Measurements from ENCODE around the gene PPP6R3.
"Not testable (repeated sequence)": the region's sequence is repeated elsewhere in the genome, so short reads cannot be mapped to it uniquely, and the experiment has no call there.

Gene PPP6R3

GRCh38 chr11:68531129-68531693, 70.7 kb downstream of the PPP6R3 start:
- DNase-seq, result no peak

DNA sequence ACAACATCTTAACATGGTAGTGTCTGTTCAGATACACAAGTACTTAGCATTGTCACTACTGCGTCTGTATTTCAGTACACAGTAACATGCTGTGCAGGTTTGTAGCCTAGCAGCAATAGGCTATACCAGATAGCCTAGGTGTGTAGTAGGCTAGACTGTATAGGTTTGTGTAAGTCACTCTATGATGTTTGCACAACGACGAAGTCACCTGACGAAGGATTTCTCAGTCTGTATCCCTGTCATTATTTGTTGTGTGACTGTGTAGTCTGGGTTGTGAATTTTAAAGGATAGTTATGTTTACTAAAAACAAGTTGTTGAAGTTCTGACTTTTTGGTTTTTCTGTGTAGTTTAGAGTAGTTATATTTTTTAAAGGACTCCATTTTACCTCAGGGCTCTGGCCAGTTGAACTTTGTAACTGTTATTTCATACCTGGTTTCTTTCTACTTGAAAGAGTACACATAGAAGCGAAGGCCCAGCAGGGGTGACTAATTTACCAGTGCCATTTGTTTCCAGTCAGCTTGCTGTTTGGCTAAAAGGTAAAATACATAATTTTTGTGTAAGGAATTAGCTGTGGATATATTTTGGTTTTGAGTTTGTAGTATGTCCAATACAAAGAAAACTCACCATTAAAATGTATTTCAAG, 72.3 kb downstream of the PPP6R3 start:
- no peak for DNase-seq

DNA sequence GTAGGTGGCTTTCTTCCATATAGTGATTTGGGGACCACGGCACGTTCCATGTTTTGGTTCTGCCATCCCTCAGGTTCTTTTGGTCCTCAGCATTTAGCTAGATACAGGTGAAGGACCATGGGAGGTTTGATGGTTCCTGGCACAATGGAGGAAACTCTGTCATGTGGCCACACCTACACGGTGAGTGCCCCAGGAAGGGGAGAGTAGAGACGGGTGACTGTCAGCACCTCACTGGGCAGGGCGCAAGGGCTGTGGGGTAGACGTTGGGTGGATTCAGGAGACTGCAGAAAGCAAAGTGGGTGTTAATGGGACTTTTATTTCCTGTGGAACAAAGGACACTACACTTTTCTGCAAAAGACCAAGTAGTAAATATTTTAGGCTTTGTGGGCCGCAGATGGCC, 73.4 kb downstream of the PPP6R3 start:
- no peak for DNase-seq

- no peak for DNase-seq
These were observed 74.5 kb downstream of the PPP6R3 start for GRCh38 chr11:68535098-68535497.

- DNase-seq, result no peak
These were observed 76.2 kb downstream of the PPP6R3 start for GRCh38 chr11:68536706-68537105.

- no peak for DNase-seq
These were observed 77.5 kb downstream of the PPP6R3 start for GRCh38 chr11:68538025-68538424.

DNA sequence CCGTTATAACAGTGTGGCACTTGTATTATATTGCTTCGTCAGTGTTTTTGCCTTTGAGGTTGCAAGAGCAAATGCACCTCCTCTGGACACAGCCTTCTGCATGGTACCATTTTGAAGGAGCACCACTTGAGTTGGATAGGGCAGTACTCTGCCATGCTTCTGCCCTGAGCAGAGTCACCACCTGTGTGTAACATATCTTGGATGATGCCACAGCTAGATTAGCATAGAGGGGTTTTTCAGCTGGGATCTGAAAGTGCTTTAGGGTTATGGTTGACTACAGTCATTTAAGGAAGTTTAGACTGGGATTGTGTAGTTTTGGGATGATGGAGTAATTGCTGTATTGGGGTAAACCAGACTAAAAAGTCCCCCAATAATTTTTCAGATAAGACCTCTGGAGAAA, 78.8 kb downstream of the PPP6R3 start:
- no peak for DNase-seq

DNA sequence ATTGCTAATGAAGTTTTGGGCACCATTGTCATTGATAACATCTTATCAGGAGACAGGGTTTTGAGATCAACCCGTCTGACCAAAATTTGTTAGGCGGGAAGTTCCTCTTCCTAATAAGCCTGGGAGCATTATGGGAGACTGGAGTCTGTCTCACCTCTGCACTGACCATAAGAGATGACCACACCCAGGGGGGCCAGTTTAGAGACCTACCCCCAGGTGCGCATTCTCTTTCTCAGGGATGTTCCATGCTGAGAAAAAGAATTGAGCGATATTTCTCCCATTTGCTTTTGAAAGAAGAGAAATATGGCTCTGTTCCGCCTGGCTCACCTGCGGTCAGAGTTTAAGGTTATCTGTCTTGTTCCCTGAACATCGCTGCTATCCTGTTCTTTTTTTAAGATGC, 80.0 kb downstream of the PPP6R3 start:
- DNase-seq, result not testable (repeated sequence)

DNA sequence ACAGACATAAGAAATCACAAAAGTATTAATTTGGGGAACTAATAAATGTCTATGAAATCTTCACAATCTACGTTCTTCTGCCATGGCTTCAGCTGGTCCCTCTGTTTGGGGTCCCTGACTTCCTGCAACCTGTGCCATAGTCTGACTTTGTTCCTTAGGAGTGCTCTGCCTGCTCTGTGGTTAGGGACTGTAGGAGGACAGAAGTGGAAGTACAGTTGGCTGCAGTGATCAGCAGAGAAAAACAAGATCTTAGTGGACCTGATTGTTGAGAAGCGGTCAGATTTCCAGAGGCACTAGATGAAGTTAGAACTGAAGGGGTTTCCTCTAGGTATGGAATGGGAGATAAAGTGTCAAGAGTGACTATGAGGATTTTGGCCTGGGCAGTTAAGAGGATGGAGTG, 80.6 kb downstream of the PPP6R3 start:
- no peak for DNase-seq

DNA sequence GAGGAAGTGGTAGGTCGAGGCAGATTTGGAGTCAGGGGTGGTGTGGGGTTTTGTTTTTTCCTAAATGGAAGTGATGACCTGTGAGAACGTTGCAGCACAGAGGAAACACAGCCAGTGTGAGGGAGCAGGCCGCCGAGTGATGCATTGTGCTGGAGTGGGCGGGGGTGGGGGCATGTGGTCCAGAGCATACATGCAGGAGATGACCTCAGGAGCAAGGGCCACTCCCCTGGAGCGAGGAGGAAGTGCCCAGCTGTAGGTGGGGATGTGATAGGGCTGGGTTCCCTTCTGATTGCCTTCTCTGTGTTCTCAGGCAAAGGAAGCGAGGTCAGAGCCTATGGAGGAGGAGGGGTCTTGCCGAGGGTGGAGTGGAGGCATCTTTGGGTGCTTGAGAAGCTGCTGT, 81.4 kb downstream of the PPP6R3 start:
- peak; percentile 27 for DNase-seq

- peak; percentile 87 for DNase-seq
These were observed 82.1 kb downstream of the PPP6R3 start for GRCh38 chr11:68542617-68543016.

DNA sequence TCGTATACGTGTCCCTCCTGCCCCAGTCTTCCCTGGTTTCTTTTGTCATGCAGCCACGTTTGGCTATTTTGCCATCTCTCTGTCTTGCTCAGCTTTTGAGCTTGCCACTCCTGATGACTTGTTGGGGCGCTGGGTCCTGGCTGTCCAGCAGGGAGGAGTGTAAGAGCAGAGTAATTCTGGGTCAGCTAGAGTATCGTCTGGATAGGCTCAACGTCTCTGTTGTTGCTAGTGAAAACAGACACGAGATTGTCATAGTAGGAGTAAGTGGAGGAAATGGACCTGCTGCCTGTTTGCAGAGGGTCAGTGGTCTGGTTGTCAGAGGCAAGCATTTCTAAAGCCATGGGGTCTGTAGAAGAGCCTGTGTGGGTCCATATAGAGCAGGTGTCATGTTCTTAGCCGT, 83.0 kb downstream of the PPP6R3 start:
- DNase-seq, result no peak

DNA sequence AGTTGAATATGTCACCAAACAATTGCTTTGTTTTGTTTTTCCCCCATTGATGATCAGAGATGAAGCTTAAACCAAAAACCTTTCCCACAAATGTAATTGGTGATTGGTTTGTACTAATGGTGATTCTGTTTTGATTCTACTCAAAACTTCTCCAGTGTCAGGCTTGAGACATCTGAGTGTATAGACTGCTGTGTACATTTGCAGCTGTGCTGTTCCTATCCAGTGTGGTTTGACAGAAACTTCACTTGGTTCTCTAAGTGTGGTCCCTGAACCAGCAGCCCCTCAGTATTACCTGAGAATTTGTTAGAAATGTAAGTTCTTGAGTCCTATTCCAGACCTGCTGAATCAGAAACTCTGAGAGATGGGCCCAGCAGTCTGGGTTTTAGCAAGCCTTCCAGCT, 84.8 kb downstream of the PPP6R3 start:
- no peak for DNase-seq

DNA sequence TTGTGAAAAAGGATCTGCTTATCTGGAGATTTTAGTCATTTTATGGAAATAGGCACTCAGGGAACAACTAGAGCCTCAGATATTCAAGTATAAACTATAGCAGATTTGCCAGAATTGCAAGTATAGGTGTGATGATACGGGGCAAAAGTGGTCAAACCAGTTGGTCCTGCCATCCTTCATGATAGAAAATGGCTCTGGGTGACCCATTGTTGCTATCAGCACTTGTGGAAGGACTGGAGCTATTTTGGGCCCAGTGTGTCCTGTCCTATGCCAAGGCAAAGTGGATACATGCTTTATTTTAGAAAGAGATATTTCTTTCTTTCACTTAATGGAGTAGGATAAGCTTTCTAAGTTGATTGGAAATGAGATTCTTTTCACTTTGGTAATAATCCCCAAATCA, 85.2 kb downstream of the PPP6R3 start:
- DNase-seq, result no peak

- peak; percentile 38 for DNase-seq
These were observed 86.0 kb downstream of the PPP6R3 start for GRCh38 chr11:68546555-68546954.

DNA sequence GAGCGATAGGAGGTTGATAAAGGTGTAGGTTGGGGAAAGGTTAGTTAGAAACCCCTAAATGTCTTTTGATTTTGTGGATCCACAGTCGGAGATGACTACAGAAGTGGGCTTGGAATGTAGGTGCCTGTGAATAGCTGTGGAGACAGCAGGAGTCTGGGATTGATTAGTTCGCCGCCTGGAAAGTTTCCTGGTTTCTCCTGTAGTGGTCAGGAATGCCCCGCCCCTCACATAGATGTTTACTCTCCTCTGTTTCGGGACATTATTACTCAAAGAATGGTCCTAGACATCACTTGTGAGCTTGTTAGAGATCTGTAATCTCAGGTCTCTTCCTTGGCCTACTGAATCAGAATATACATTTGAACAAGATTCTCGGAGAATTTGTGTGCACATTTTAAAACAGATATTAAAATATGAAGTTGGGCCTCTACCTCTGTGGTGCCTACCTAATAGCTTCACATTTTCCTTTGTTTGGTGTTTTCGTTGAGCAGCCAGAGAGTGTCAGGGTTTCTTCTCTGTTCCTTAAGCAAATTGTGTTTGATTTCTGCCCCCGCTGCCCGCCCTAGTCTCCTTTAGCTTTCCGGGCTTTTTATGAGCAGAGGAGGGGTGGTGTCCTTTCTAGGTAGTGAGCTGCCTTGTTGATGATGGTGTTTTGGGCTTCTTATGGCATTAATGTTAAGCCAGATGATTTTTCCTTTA, 89.4 kb downstream of the PPP6R3 start:
- DNase-seq, result no peak

- no peak for DNase-seq
These were observed 89.9 kb downstream of the PPP6R3 start for GRCh38 chr11:68550485-68550817.

DNA sequence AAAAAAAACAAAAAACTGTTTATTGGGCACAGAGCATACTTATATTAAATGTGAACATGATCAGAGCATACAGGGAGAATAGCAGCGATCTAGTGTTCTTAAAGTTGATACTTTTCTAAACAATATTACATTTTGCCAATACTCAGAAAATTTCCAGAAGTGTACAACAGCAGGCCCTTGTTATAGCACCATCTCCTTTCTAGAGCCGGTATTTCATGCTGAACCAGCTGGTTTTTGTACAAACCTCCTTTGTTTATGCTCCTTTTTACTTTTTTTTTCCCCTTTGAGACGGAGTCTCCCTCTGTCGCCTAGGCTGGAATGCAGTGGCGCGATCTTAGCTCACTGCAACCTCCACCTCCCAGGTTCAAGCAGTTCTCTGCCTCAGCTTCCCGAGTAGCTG, 90.7 kb downstream of the PPP6R3 start:
- DNase-seq, result no peak

GRCh38 chr11:68551777-68552176, 91.2 kb downstream of the PPP6R3 start:
- DNase-seq, result no peak

- DNase-seq, result no peak
These were observed 92.0 kb downstream of the PPP6R3 start for GRCh38 chr11:68552542-68552941.

DNA sequence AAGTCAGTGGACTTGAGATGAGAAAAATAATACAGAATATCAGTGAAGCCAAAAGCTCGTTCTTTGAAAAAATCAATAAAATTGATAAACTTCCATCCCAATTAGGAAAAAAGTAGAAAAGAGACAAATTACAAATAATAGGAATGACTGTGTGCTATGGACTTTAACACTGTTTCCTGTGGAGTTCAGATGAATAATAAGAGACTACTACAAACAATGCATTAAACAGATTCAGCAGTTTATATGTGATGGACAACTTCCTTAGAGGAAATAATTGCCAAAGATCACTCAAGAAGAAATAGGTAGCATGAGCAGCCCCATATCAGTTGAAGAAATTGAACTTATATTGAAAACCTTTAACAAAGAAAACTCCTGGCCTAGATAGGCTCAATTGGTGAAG, 99.7 kb downstream of the PPP6R3 start:
- DNase-seq, result no peak

DNA sequence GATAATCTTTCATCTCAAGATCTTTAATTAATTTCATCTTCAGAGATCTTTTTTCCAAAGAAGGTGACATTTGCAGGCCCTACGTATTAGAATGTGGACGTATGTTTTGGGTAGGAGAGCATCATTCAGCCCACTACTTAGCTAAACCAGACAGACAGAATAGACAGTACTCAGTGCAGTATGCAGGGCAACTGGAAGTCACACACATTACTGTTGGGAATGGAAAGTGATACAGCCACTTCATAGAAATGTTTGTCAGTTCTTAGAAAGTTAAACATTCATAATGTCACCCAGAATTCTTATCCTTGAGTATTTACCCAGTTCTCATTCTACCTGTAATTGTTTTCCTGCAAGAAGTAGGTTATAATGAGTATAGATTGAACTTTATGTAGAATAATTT, 102.9 kb downstream of the PPP6R3 start:
- no peak for DNase-seq

DNA sequence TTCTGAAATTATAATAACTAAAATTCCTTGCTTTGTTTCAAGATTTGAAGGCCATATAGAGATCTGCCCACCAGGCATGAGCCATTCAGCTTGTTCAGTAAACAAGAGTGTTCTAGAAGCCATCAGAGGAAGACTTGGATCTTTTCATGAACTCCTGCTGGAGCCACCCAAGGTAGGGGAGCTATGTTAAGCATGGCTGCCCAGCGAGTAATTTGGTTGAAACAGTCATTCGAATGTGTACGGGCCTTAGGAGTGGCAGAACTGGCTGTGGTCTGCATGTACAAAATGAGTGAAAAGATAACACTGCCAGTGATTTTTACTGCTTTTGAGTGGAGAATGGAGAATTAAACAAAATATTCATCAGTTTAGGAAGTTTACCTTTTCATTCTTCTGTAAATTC, 103.7 kb downstream of the PPP6R3 start:
- no peak for DNase-seq

- DNase-seq, result no peak
These were observed 105.2 kb downstream of the PPP6R3 start for GRCh38 chr11:68565768-68566167.

- no peak for DNase-seq
These were observed 107.0 kb downstream of the PPP6R3 start for GRCh38 chr11:68567553-68567952.
